HG03159 (cell line): ENCODE measurements around the gene BMP7.

ENCODE experiments used
- ATAC-seq: cut with Tn5 transposase; IDR thresholded peaks from one replicate; pipeline ENCODE4 v1.9.1; 2021; ENCODE audit warnings: mild to moderate bottlenecking, moderate library complexity; ENCODE audit not compliant: unreplicated experiment

The BMP7 gene

GRCh38 chr20:57135875-57136274, 130.6 kb downstream of the BMP7 start:
- ATAC-seq = no peak

- no peak for ATAC-seq
Measured at GRCh38 chr20:57134804-57135203, 131.6 kb downstream of the BMP7 start.

GRCh38 chr20:57133926-57134650, 132.4 kb downstream of the BMP7 start:
- no peak for ATAC-seq

GRCh38 chr20:57131601-57132391, 134.6 kb downstream of the BMP7 start:
- no peak for ATAC-seq

GRCh38 chr20:57131077-57131476, 135.4 kb downstream of the BMP7 start:
- no peak for ATAC-seq

- no peak for ATAC-seq
Measured at GRCh38 chr20:57130160-57130772, 136.2 kb downstream of the BMP7 start.

- ATAC-seq = no peak
Measured at GRCh38 chr20:57129303-57129702, 137.1 kb downstream of the BMP7 start.

- no peak for ATAC-seq
Measured at GRCh38 chr20:57128044-57128757, 138.2 kb downstream of the BMP7 start.

GRCh38 chr20:57126481-57127092, 139.9 kb downstream of the BMP7 start:
- ATAC-seq = no peak

GRCh38 chr20:57124800-57125517, 141.5 kb downstream of the BMP7 start:
- no peak for ATAC-seq

- ATAC-seq = no peak
Measured at GRCh38 chr20:57124366-57124765, 142.1 kb downstream of the BMP7 start.

GRCh38 chr20:57123504-57123903, 142.9 kb downstream of the BMP7 start:
- ATAC-seq = no peak

- no peak for ATAC-seq
Measured at GRCh38 chr20:57122536-57123489, 143.6 kb downstream of the BMP7 start.

- ATAC-seq = no peak
Measured at GRCh38 chr20:57118964-57119363, 147.5 kb downstream of the BMP7 start.
